HepG2 (cell line): ENCODE measurements around the gene C6orf62. TPM values are rescaled to one million over a fixed set of nuclear protein-coding genes. Genes with fewer than 3 reads are reported as not detected.

Experiments
- CENPT ChIP-seq: sonication (generic); formaldehyde crosslinking; IDR thresholded peaks from 2 replicates; pipeline ENCODE4 v1.8.0; 2022; ENCODE audit warnings: low read depth, mild to moderate bottlenecking, moderate library complexity, missing genetic modification reagents
- CHD4 ChIP-seq: fragments of 200-600 bp; sonication (generic); IDR thresholded peaks from 2 replicates; pipeline ENCODE4 v1.7.0; 2017; ENCODE audit warnings: mild to moderate bottlenecking, low read length, borderline replicate concordance
- EP300 ChIP-seq, 3 experiments: sonication (generic) in 1 of 3; formaldehyde crosslinking in 1 of 3; IDR thresholded peaks; 2 replicates each; pipeline versions ENCODE4 v1.5.1 to v1.6.1; 2011 to 2020; ENCODE audit warnings: low read depth in 2 of 3, low read length in 2 of 3, borderline replicate concordance in 1 of 3, improper control_type of control experiment in 1 of 3, mild to moderate bottlenecking in 1 of 3, missing genetic modification reagents in 1 of 3, moderate library complexity in 1 of 3
- FLYWCH1 ChIP-seq: sonication (generic); formaldehyde crosslinking; IDR thresholded peaks from 2 replicates; pipeline ENCODE4 v1.8.1; 2023; ENCODE audit warnings: mild to moderate bottlenecking, missing genetic modification reagents
- HOXA3 ChIP-seq: sonication (generic); formaldehyde crosslinking; IDR thresholded peaks from 2 replicates; pipeline ENCODE4 v1.5.0; 2020; ENCODE audit warnings: missing genetic modification reagents
- MAFG ChIP-seq: sonication (generic); formaldehyde crosslinking; IDR thresholded peaks from 2 replicates; pipeline ENCODE4 v1.5.1; 2020; ENCODE audit warnings: mild to moderate bottlenecking, missing genetic modification reagents
- MEF2D ChIP-seq: sonication (generic); formaldehyde crosslinking; IDR thresholded peaks from 2 replicates; pipeline ENCODE4 v1.5.1; 2020; ENCODE audit warnings: mild to moderate bottlenecking, missing genetic modification reagents
- MIER2 ChIP-seq: IDR thresholded peaks from 2 replicates; pipeline ENCODE4 v1.6.1; 2016; ENCODE audit warnings: missing biosample characterization, missing genetic modification reagents
- NBN ChIP-seq: fragments of 450-650 bp; conservative IDR thresholded peaks from 2 replicates; pipeline ENCODE4 v1.6.1; 2017
- NFE2L1 ChIP-seq: sonication (generic); formaldehyde crosslinking; IDR thresholded peaks from 2 replicates; pipeline ENCODE4 v1.4.0; 2020; ENCODE audit warnings: missing genetic modification reagents, mild to moderate bottlenecking, borderline replicate concordance
- PHF20 ChIP-seq: sonication (generic); formaldehyde crosslinking; IDR thresholded peaks from 2 replicates; pipeline ENCODE4 v1.5.0; 2020; ENCODE audit warnings: mild to moderate bottlenecking, missing genetic modification reagents
- PRMT3 ChIP-seq: sonication (generic); formaldehyde crosslinking; IDR thresholded peaks from 2 replicates; pipeline ENCODE4 v1.8.1; 2022; ENCODE audit warnings: low read depth, mild to moderate bottlenecking, moderate library complexity, missing genetic modification reagents, borderline replicate concordance
- SPEN ChIP-seq: sonication (generic); formaldehyde crosslinking; IDR thresholded peaks from 2 replicates; pipeline ENCODE4 v1.5.1; 2020; ENCODE audit warnings: low read depth, mild to moderate bottlenecking, missing genetic modification reagents
- SYNCRIP ChIP-seq: fragments of 200-400 bp; formaldehyde crosslinking; IDR thresholded peaks from 2 replicates; pipeline ENCODE4 v1.6.1; 2018; ENCODE audit warnings: mild to moderate bottlenecking, low read depth, low read length; ENCODE audit not compliant: insufficient read depth
- TCF7 ChIP-seq: sonication (generic); IDR thresholded peaks from 2 replicates; pipeline ENCODE4 v1.6.1; 2016; ENCODE audit warnings: antibody characterized with exemption, low read depth
- TEAD3 ChIP-seq: optimal IDR thresholded peaks from 2 replicates; pipeline ENCODE3; 2016; ENCODE audit warnings: borderline replicate concordance
- XBP1 ChIP-seq: sonication (generic); formaldehyde crosslinking; IDR thresholded peaks from 2 replicates; pipeline ENCODE4 v1.5.0; 2020; ENCODE audit warnings: missing genetic modification reagents
- ZBTB20 ChIP-seq: sonication (generic); formaldehyde crosslinking; IDR thresholded peaks from 2 replicates; pipeline ENCODE4 v1.8.1; 2023; ENCODE audit warnings: missing genetic modification reagents, low read depth, mild to moderate bottlenecking, borderline replicate concordance
- ZFP62 ChIP-seq: sonication (generic); formaldehyde crosslinking; IDR thresholded peaks from 2 replicates; pipeline ENCODE4 v1.4.0; 2020; ENCODE audit warnings: missing genetic modification reagents
- ZNF256 ChIP-seq: sonication (generic); formaldehyde crosslinking; conservative IDR thresholded peaks from 2 replicates; pipeline ENCODE4 v1.4.0; 2020; ENCODE audit warnings: missing genetic modification reagents
- ZNF337 ChIP-seq: sonication (generic); formaldehyde crosslinking; IDR thresholded peaks from 2 replicates; pipeline ENCODE4 v1.5.1; 2020; ENCODE audit warnings: missing genetic modification reagents, low read depth, mild to moderate bottlenecking, borderline replicate concordance
- ZNF616 ChIP-seq: sonication (generic); formaldehyde crosslinking; IDR thresholded peaks from 2 replicates; pipeline ENCODE4 v1.5.0; 2020; ENCODE audit warnings: low read depth, mild to moderate bottlenecking, missing genetic modification reagents
- ZNF724P ChIP-seq: sonication (generic); formaldehyde crosslinking; IDR thresholded peaks from 2 replicates; pipeline ENCODE4 v1.8.0; 2022; ENCODE audit warnings: missing genetic modification reagents, borderline replicate concordance
- ZNF75D ChIP-seq: sonication (generic); formaldehyde crosslinking; IDR thresholded peaks from 2 replicates; pipeline ENCODE4 v1.8.1; 2023; ENCODE audit warnings: missing genetic modification reagents, mild to moderate bottlenecking, borderline replicate concordance
- ZNF879 ChIP-seq: sonication (generic); formaldehyde crosslinking; IDR thresholded peaks from 2 replicates; pipeline ENCODE4 v1.8.1; 2023; ENCODE audit warnings: missing genetic modification reagents
- polyA plus RNA-seq, 8 experiments: library from polyadenylated mRNA; depleted of rRNA in 3 of 8; stranded (reverse) in 7 of 8; unstranded in 1 of 8; fragments of >200 nt; fragmentation: Illumina TruSeq in 4 of 8; extraction: Trizol in 4 of 8; gene quantifications; 2 replicates each; pipeline versions ENCODE4 v1.2.1 to v1.2.3, GENCODE V29; 2011 to 2016; ENCODE audit warnings: low read depth in 4 of 8, missing spikeins in 1 of 8, mixed read lengths in 1 of 8; ENCODE audit not compliant: insufficient read depth in 1 of 8
- total RNA-seq, 5 experiments: library from RNA; depleted of rRNA; stranded (reverse); fragments of >200 nt; fragmentation: Illumina TruSeq; extraction: Trizol; gene quantifications; 2 replicates each; pipeline ENCODE4 v1.2.3, GENCODE V29; 2016; ENCODE audit warnings: low read depth in 1 of 5
- TF ChIP-seq, protein P1 (sequence below): sonication (generic); formaldehyde crosslinking; IDR thresholded peaks from 2 replicates; pipeline ENCODE4 v1.4.0; 2020; ENCODE audit warnings: mild to moderate bottlenecking, missing genetic modification reagents
- TF ChIP-seq, protein P2 (sequence below): sonication (generic); formaldehyde crosslinking; IDR thresholded peaks from 2 replicates; pipeline ENCODE4 v1.5.0; 2020; ENCODE audit warnings: mild to moderate bottlenecking, low read depth, missing genetic modification reagents, borderline replicate concordance
- TF ChIP-seq, protein P3 (sequence below): sonication (generic); formaldehyde crosslinking; IDR thresholded peaks from 2 replicates; pipeline ENCODE4 v1.8.0; 2022; ENCODE audit warnings: missing genetic modification reagents, mild to moderate bottlenecking, inconsistent platforms, borderline replicate concordance

Gene C6orf62
- total and polyA plus RNA-seq, 2 of the 13 experiments (the other 11 are each of a cell fraction or from before 2014, with no cell fraction given): 54.8 to 90.4 TPM

DNA sequence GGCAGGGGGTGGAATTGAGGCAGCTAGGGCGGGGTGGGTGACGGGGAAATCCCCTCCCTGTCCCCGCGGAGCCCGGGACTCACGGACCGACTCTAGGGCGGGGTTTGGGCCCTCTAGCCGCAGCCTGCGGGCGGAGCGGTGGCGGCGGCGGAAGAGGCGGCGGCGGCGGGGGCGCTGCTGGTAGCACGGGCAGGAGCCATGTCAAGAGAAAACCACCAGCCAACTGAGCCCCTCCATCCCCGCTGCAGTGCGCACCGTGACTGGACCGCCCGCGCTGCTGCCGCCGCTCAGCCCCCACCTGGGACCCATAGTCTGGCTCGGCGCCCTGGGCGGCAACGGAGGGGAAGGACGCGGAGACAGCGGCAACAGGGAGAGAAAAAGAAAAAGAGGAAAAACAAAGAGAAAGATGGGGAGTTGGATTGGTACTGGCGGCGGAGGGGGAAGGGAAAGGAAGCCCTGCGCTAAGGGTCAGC is 1.2 kb upstream of the C6orf62 start (continued):
- TF ChIP-seq, protein P1, sequence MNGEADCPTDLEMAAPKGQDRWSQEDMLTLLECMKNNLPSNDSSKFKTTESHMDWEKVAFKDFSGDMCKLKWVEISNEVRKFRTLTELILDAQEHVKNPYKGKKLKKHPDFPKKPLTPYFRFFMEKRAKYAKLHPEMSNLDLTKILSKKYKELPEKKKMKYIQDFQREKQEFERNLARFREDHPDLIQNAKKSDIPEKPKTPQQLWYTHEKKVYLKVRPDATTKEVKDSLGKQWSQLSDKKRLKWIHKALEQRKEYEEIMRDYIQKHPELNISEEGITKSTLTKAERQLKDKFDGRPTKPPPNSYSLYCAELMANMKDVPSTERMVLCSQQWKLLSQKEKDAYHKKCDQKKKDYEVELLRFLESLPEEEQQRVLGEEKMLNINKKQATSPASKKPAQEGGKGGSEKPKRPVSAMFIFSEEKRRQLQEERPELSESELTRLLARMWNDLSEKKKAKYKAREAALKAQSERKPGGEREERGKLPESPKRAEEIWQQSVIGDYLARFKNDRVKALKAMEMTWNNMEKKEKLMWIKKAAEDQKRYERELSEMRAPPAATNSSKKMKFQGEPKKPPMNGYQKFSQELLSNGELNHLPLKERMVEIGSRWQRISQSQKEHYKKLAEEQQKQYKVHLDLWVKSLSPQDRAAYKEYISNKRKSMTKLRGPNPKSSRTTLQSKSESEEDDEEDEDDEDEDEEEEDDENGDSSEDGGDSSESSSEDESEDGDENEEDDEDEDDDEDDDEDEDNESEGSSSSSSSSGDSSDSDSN: peak; percentile 94
- no peak for TF ChIP-seq ZNF75D (CRISPR knock-in tag)
- no peak for TF ChIP-seq SPEN (CRISPR knock-in tag)
- TF ChIP-seq ZBTB20 (CRISPR knock-in tag): no peak
- TF ChIP-seq CHD4: no peak
- TF ChIP-seq XBP1 (CRISPR knock-in tag): no peak
- no peak for TF ChIP-seq HOXA3 (CRISPR knock-in tag)
- no peak for TF ChIP-seq PHF20
- no peak for TF ChIP-seq MAFG (CRISPR knock-in tag)
- TF ChIP-seq, protein P2, sequence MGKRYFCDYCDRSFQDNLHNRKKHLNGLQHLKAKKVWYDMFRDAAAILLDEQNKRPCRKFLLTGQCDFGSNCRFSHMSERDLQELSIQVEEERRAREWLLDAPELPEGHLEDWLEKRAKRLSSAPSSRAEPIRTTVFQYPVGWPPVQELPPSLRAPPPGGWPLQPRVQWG (CRISPR knock-in tag): no peak
- peak; percentile 12; the same call in 1 of the 2 replicates for TF ChIP-seq MIER2 (CRISPR knock-in tag)
- 0 out of 2 replicates have a peak, but pooled peaks have one; percentile 57 for TF ChIP-seq ZNF616
- TF ChIP-seq ZNF256 (CRISPR knock-in tag): no peak
- TF ChIP-seq SYNCRIP: no peak
- TF ChIP-seq ZNF879 (CRISPR knock-in tag): no peak
- no peak for TF ChIP-seq NBN
- TF ChIP-seq CENPT (CRISPR knock-in tag): no peak
- TF ChIP-seq MEF2D: no peak
- TF ChIP-seq ZNF337 (CRISPR knock-in tag): no peak
- TF ChIP-seq ZNF724P (CRISPR knock-in tag): no peak
- TF ChIP-seq NFE2L1 (CRISPR knock-in tag): no peak
- no peak for TF ChIP-seq FLYWCH1
- TF ChIP-seq, protein P3, sequence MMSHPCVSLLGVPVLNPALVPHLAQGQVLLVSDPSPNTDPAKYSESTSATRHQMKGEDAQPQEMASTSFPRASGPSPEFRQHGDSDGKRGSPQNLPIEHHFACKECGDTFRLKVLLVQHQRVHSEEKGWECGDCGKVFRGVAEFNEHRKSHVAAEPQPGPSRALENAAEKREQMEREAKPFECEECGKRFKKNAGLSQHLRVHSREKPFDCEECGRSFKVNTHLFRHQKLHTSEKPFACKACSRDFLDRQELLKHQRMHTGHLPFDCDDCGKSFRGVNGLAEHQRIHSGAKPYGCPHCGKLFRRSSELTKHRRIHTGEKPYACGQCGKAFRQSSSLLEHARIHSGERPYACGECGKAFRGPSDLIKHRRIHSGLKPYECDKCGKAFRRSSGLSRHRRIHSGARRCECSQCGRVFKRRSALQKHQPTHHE (CRISPR knock-in tag): 0 out of 2 replicates have a peak, but pooled peaks have one; percentile 0
- no peak for TF ChIP-seq TCF7
- no peak for TF ChIP-seq TEAD3 (CRISPR knock-in tag)
- TF ChIP-seq PRMT3: peak; percentile 63; the same call in 1 of the 2 replicates
- no peak for TF ChIP-seq EP300 (IDR thresholded peaks at IDR 0.05; ENCODE audit: low read depth in 2 of 2, low read length in 2 of 2)
- no peak for TF ChIP-seq EP300 (CRISPR knock-in tag; IDR thresholded peaks at IDR 0.05; ENCODE audit: borderline replicate concordance)
- TF ChIP-seq ZFP62 (CRISPR knock-in tag): no peak
